HepG2 (cell line): ENCODE measurements around the gene BAIAP2L1. TPM values are rescaled to one million over a fixed set of nuclear protein-coding genes. Genes with fewer than 3 reads are reported as not detected.

Experiments
- ATAC-seq: fragments of 200-7000 bp; cut with Tn5 transposase; 3 replicates; pipeline ENCODE4 v1.9.1; 2020; ENCODE audit warnings: mild to moderate bottlenecking, moderate library complexity
- BruUV-seq: library from RNA; stranded (reverse); fragments of 400-500 nt; replicated peaks from 2 replicates; lab custom pipeline; 2021; lab: Mats Ljungman, UMichigan
- CTCF ChIA-PET: fragments of 300-600 bp; formaldehyde crosslinking; extraction: SDS; loops from one replicate; lab custom pipeline; 2021; ENCODE audit warnings: low total read pairs, inconsistent platforms, low intra/inter-chr PET ratio; lab: Yijun Ruan, JAX
- POLR2A ChIA-PET: fragments of 350-600 bp; sonication (Branson Sonifier 250); formaldehyde crosslinking; loops from one replicate; lab custom pipeline; 2020; ENCODE audit warnings: antibody characterized with exemption, inconsistent platforms; lab: Yijun Ruan, JAX
- DNase-seq: peaks from one replicate; pipeline ENCODE4 v3.0.0-alpha.2; 2015; ENCODE audit warnings: low spot score
- FAIRE-seq: peaks from 3 replicates; lab custom pipeline; 2011; peaks lifted over from hg19 to GRCh38; lab: Jason Lieb, UNC
- H2AFZ ChIP-seq: one replicate; pipeline ENCODE4 v1.6.1; 2011; ENCODE audit warnings: low read length, inconsistent platforms
- H3K27ac ChIP-seq: fragments of 300-600 bp; 3 replicates; pipeline ENCODE4 v1.8.0; 2011; ENCODE audit warnings: mixed run types, mild to moderate bottlenecking, mixed read lengths, low read length, inconsistent platforms; ENCODE audit not compliant: insufficient read depth; ENCODE audit errors: extremely low read length
- H3K27me3 ChIP-seq, 2 experiments: fragments of 200-600 bp in 1 of 2; 2 replicates in 1 of 2; 3 replicates in 1 of 2; pipeline versions ENCODE4 v1.6.0 to v1.8.0; 2011; ENCODE audit warnings: low read length in 2 of 2, mild to moderate bottlenecking in 2 of 2, moderate library complexity in 2 of 2, inconsistent platforms in 1 of 2; ENCODE audit not compliant: insufficient read depth in 2 of 2, control insufficient read depth in 1 of 2
- H3K36me3 ChIP-seq, 2 experiments: fragments of 200-600 bp in 1 of 2; replicated peaks in 1 of 2; 2 replicates in 1 of 2; 3 replicates in 1 of 2; pipeline versions ENCODE4 v1.5.1 to v1.8.0; 2011; ENCODE audit warnings: low read length in 2 of 2, inconsistent platforms in 1 of 2; ENCODE audit not compliant: insufficient read depth in 2 of 2, control insufficient read depth in 1 of 2
- H3K4me1 ChIP-seq: 2 replicates; pipeline ENCODE4 v1.5.1; 2012; ENCODE audit warnings: low read length, inconsistent platforms; ENCODE audit not compliant: insufficient read depth
- H3K4me2 ChIP-seq: 2 replicates; pipeline ENCODE4 v1.6.0; 2011; ENCODE audit warnings: low read depth, low read length, inconsistent platforms
- H3K4me3 ChIP-seq, 3 experiments: fragments of 200-600 bp in 1 of 3; sonication (generic), shearing (Covaris generic) in 1 of 3; replicated peaks in 1 of 3; 2 replicates each; pipeline ENCODE4 v1.5.1; 2011 to 2016; ENCODE audit warnings: low read length in 3 of 3, inconsistent platforms in 2 of 3, low read depth in 2 of 3, mild to moderate bottlenecking in 2 of 3, control low read depth in 1 of 3, mixed read lengths in 1 of 3; ENCODE audit not compliant: insufficient read depth in 1 of 3
- H3K79me2 ChIP-seq: one replicate; pipeline ENCODE4 v1.6.1; 2011; ENCODE audit warnings: low read length, inconsistent platforms; ENCODE audit not compliant: insufficient read depth
- H3K9ac ChIP-seq: 2 replicates; pipeline ENCODE4 v1.6.0; 2011; ENCODE audit warnings: mild to moderate bottlenecking, low read depth, low read length, inconsistent platforms; ENCODE audit not compliant: insufficient read depth
- H3K9me3 ChIP-seq: 2 replicates; pipeline ENCODE4 v1.5.1; 2012; ENCODE audit warnings: mild to moderate bottlenecking, low read length
- H4K20me1 ChIP-seq: 2 replicates; pipeline ENCODE4 v1.6.0; 2011; ENCODE audit warnings: inconsistent platforms, mild to moderate bottlenecking, low read length, moderate library complexity; ENCODE audit not compliant: insufficient read depth
- AGO2 ChIP-seq: fragments of 200-400 bp; formaldehyde crosslinking; optimal IDR thresholded peaks from 2 replicates; pipeline ENCODE3; 2017; ENCODE audit warnings: mild to moderate bottlenecking, low read depth, low read length, moderate library complexity
- CBFB ChIP-seq: sonication (generic); formaldehyde crosslinking; IDR thresholded peaks from 2 replicates; pipeline ENCODE4 v1.4.0; 2020; ENCODE audit warnings: missing genetic modification reagents
- GPN1 ChIP-seq: sonication (generic); formaldehyde crosslinking; IDR thresholded peaks from 2 replicates; pipeline ENCODE4 v1.5.1; 2020; ENCODE audit warnings: missing genetic modification reagents, borderline replicate concordance
- MYNN ChIP-seq: sonication (generic); formaldehyde crosslinking; IDR thresholded peaks from 2 replicates; pipeline ENCODE4 v1.4.0; 2020; ENCODE audit warnings: mild to moderate bottlenecking, low read depth, missing genetic modification reagents
- NPAS2 ChIP-seq: sonication (generic); formaldehyde crosslinking; IDR thresholded peaks from 2 replicates; pipeline ENCODE4 v1.8.0; 2022; ENCODE audit warnings: mild to moderate bottlenecking, missing genetic modification reagents, borderline replicate concordance
- POLR2A ChIP-seq, 2 experiments: IDR thresholded peaks; 2 replicates each; pipeline ENCODE4 v1.6.1; 2011; ENCODE audit warnings: low read depth in 2 of 2, low read length in 2 of 2, mild to moderate bottlenecking in 1 of 2, moderate library complexity in 1 of 2; ENCODE audit not compliant: insufficient read depth in 1 of 2
- POLR2G ChIP-seq: fragments of 200-400 bp; formaldehyde crosslinking; IDR thresholded peaks from 2 replicates; pipeline ENCODE4 v1.6.1; 2018; ENCODE audit warnings: mild to moderate bottlenecking, low read depth, low read length, moderate library complexity
- WGBS: methylation state at CpG from one replicate; pipeline ENCODE4 v1.1.6; 2017; ENCODE audit warnings: low lambda C conversion rate; 5-methylcytosine and 5-hydroxymethylcytosine counted together
- in situ Hi-C: cut with HindIII; loops from 2 replicates; pipeline ENCODE4 v1.10.0; 2017; ENCODE audit warnings: low pct_unique_long_range_greater_than_20kb; ENCODE audit not compliant: extremely low pct_ligation_motif_present
- intact Hi-C: fragments of 100-400 bp; cut with micrococcal nuclease; formaldehyde crosslinking; loops from one replicate; pipeline ENCODE4 v1.10.0; 2022; ENCODE audit not compliant: unreplicated experiment
- polyA plus RNA-seq, 8 experiments: library from polyadenylated mRNA; depleted of rRNA in 3 of 8; stranded (reverse) in 7 of 8; unstranded in 1 of 8; fragments of >200 nt; fragmentation: Illumina TruSeq in 4 of 8; extraction: Trizol in 4 of 8; gene quantifications; 2 replicates each; pipeline versions ENCODE4 v1.2.1 to v1.2.3, GENCODE V29; 2011 to 2016; ENCODE audit warnings: low read depth in 4 of 8, missing spikeins in 1 of 8, mixed read lengths in 1 of 8; ENCODE audit not compliant: insufficient read depth in 1 of 8
- total RNA-seq, 5 experiments: library from RNA; depleted of rRNA; stranded (reverse); fragments of >200 nt; fragmentation: Illumina TruSeq; extraction: Trizol; gene quantifications; 2 replicates each; pipeline ENCODE4 v1.2.3, GENCODE V29; 2016; ENCODE audit warnings: low read depth in 1 of 5

Gene BAIAP2L1
- total and polyA plus RNA-seq, 2 of the 13 experiments (the other 11 are each of a cell fraction or from before 2014, with no cell fraction given): 13.0 to 21.5 TPM

DNA sequence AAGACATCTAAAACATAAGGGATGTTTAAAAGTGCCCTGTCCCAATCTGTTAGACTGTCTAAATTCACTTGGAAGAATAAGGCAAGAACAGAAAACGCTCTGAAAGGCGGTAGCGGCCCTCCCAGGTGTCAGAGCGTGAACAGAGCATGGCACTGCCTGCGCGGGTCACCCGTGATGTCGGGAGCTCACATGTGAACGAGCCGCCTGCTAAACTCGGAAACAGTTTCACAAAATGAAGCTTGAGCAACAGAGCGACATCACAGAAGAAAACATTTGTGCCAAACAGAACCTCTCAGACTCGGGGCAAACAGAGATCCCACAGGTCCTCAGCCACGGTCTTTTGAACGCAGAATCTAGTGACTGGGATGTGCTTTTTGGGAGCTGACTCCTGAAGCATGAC, 106.6 kb downstream of the BAIAP2L1 start:
- TF ChIP-seq NPAS2 (CRISPR knock-in tag): no peak
- FAIRE-seq (no peak), ATAC-seq (no peak), DNase-seq (no peak)
- Histone ChIP-seq H3K36me3 (peaks cover 18 to 40% of the 10 kb centered on the region in 2 experiments; a peak in 4 of 5 replicates), H3K9me3 (no peaks in the 10 kb centered on the region), H3K27me3 (no peaks in the 10 kb centered on the region), H3K9ac (no peak overlapping the region), H3K79me2 (peaks cover under 1% of the 10 kb centered on the region), H4K20me1 (peaks cover 13% of the 10 kb centered on the region; the same call in 1 of the 2 replicates), H3K4me2 (no peak overlapping the region), H2AFZ (no peak overlapping the region), H3K4me1 (0 out of 2 replicates have a peak, but pooled peaks cover 6% of the 10 kb centered on the region), H3K27ac (no peak overlapping the region), H3K4me3 (no peak overlapping the region)
- in situ Hi-C loops: loop anchor here (5.0 to 10.0 kb wide), 2 partner anchors 103 to 550 kb away; no protein-coding TSS in a partner anchor
- intact Hi-C loops: loop anchor here (2.0 kb wide), 1 partner anchor 106 kb away; the partner anchor contains the start of gene BAIAP2L1
- 94% methylated on average over 15 of the region's 15 CpGs for WGBS
- no TSS peak for BruUV-seq
- CTCF ChIA-PET: interaction anchor here (1.2 to 1.6 kb wide), 2 partner anchors 107 to 451 kb away, joined by 4 to 9 read pairs; partner anchors contain the start of gene BAIAP2L1
- POLR2A ChIA-PET: interaction anchor here (1.0 to 1.2 kb wide), 2 partner anchors 12 to 123 kb away, joined by 3 to 4 read pairs; no protein-coding TSS in a partner anchor

DNA sequence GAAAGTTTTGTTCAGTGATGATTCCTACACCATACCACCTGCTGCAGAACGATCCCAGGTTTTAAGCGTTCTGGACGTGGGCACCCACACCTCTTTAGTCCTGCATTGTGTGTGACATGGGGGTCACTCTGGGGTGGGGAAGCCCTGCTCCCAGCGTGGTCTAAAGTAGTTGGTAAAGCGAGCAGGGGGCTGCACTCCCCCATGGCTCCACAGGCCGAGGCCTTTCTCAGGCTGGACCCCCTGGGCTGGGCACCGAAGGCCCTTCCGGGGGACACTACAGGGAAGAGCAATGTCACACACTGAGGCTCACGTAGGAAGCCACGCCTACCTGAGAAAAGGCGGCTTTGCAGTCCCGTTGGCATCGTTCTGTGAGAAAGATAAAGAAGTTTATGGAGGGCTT, 107.1 kb downstream of the BAIAP2L1 start:
- 0 out of 4 replicates have a peak, but pooled peaks of 1 of the 2 experiments have one; percentile 4 for TF ChIP-seq POLR2A (IDR thresholded peaks at IDR 0.05; ENCODE audit: insufficient read depth in 1 of 2, low read depth in 2 of 2, low read length in 2 of 2)
- TF ChIP-seq AGO2: peak; percentile 65
- no peak for TF ChIP-seq MYNN (CRISPR knock-in tag)
- TF ChIP-seq CBFB (CRISPR knock-in tag): no peak
- TF ChIP-seq GPN1: no peak
- TF ChIP-seq POLR2G: peak; percentile 11; the same call in 1 of the 2 replicates
- TF ChIP-seq, all 625 proteins: peak for 3
- intact Hi-C loops: loop anchor here (2.0 kb wide), 1 partner anchor 107 kb away; the partner anchor contains the start of gene BAIAP2L1
- 94% methylated on average over 13 of the region's 13 CpGs for WGBS
- no peak overlapping the region for H3K4me2 ChIP-seq
- DNase-seq: no peak
- H3K79me2 ChIP-seq: peaks cover 3% of the 10 kb centered on the region
- no peak for FAIRE-seq
- POLR2A ChIA-PET: interaction anchor here (1.2 kb wide), 1 partner anchor 11 kb away, joined by 3 read pairs; no protein-coding TSS in a partner anchor
- CTCF ChIA-PET: no interaction called here
- in situ Hi-C loops: loop anchor here (5.0 to 10.0 kb wide), 2 partner anchors 104 to 551 kb away; no protein-coding TSS in a partner anchor
- H3K9ac ChIP-seq: no peak overlapping the region
- no TSS peak for BruUV-seq
- peaks cover 18 to 40% of the 10 kb centered on the region in 2 experiments; a peak in 4 of 5 replicates for H3K36me3 ChIP-seq
- 0 out of 2 replicates have a peak, but pooled peaks cover 12% of the 10 kb centered on the region for H3K4me1 ChIP-seq
- H3K27me3 ChIP-seq: no peaks in the 10 kb centered on the region
- H3K9me3 ChIP-seq: no peaks in the 10 kb centered on the region
- H4K20me1 ChIP-seq: peaks cover 14% of the 10 kb centered on the region; the same call in 1 of the 2 replicates
- ATAC-seq: no peak
- H3K4me3 ChIP-seq: no peak overlapping the region
- H2AFZ ChIP-seq: no peak overlapping the region
- no peak overlapping the region for H3K27ac ChIP-seq
